HG02678 (cell line): ENCODE results near the gene PDE4D.
"Not testable (repeated sequence)": the region's sequence is repeated elsewhere in the genome, so short reads cannot be mapped to it uniquely, and the experiment has no call there.

Source experiments
- ATAC-seq: cut with Tn5 transposase; IDR thresholded peaks from one replicate; pipeline ENCODE4 v1.9.1; 2021; ENCODE audit warnings: mild to moderate bottlenecking, moderate library complexity; ENCODE audit not compliant: unreplicated experiment

The PDE4D gene

DNA sequence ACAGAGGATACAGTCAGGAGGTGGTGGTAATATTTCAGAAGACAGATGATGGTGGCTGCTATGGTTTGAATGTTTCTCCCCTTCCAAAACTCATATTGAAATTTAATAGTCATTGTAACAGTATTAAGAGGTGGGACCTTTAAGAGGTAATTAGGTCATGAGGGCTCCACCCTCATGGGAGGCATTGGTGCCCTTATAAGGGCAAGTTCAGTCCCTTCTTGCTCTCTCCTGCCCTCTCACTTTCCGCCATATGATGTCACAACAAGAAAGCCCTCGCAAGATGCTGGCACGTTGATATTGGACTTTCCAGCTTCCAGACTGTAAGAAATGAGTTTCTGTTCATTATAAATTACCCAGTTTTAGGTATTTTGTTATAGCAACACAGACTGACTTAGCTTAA is 274.9 kb downstream of the PDE4D start:
- ATAC-seq, result no peak

DNA sequence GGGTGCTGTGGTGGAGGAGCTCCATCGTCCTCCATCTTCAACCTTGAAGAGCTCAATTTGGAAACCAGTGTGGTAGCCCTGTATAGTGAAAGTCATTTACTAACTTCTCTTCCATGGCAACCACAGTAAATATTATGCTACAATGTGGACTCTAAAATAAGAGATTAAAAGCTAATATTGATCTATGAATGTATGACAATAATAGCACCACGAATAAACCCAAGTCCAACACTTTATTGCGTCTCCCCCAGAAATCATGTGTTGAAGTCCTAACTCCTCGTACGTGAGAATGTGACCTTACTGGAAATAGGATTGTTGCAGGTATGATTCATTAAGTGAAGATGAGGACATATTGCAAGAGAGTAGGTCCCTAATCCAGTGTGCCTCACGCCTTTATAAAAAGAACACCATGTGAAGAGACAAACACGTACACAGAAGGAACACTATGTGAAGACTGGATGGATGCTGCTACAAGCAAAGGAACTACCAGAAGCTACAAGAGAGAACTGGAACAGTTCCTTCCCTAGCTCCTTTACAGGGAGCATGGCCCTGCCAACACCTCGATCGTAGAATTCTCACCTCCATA is 276.2 kb downstream of the PDE4D start:
- no peak for ATAC-seq

DNA sequence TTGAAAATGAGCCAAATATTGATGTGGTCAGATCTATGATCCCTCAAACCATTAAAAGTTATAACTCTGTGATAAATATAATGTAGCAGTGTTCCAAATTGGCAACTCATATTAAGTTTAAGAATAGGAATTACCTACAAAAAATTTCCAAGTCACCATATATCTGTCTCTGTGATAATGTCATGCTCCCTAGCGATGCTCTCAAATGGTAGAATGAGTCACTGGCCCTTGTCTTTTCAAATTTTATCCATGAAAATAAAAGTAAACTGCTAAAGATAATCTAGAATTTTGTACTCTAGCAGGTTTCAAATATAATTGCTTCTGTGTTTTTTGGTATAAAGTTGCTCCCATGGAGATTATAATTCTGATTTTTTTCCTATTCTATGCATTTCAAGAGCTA is 277.1 kb downstream of the PDE4D start:
- no peak for ATAC-seq

DNA sequence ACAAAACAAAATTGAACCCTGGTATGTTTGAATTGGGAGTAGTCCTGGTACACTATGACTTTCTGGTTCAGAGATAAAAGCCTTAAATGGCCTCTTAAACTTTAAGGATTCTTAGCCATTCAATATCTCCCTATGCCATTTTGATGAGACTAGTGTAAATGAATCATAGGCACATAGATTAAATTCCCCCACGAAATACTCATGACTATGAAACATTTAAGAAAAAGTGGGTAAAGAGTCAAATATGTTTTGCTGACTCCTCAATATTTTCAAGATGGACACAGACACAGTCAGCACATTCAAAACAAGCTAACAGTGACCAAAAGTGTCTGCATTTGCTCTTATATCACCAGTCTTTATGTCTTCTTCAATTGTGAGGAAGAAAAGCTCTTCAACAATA is 278.3 kb downstream of the PDE4D start:
- ATAC-seq, result no peak

DNA sequence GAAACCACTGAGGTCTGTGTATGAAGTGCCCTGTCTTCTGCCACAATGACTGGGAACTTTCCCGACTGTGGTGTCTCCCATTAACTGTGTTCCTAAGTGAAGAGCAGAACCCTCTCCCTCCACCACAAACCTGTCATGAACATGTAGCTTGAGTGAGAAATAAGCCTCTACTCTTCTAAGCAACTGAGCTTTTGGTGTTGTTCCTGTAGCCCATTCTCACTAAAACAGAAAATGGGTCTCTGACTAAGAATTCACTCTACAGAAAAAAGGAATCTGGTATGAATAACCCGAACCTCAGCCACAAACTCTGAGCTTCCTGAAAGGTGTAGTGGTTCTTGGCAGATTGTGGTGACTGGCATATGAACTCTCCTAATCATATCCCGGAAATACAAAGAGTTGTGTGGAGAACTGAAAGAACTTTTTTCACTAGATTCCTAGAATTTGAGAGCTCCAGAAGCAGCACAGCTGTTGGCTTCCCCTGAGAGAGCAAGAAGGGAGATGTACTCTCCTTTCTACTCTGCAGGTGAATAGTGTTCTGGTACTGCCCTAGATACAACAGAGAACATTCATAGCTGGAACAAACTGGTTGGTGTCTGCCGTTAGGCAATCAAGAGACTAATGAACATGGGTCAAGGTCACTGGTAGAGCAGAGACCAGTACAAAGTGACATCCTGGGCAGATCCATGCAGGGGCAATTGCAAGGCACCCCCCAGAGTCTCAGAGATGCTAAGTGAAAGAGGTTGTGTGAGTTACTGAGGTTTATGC is 283.8 kb downstream of the PDE4D start:
- ATAC-seq, result no peak

DNA sequence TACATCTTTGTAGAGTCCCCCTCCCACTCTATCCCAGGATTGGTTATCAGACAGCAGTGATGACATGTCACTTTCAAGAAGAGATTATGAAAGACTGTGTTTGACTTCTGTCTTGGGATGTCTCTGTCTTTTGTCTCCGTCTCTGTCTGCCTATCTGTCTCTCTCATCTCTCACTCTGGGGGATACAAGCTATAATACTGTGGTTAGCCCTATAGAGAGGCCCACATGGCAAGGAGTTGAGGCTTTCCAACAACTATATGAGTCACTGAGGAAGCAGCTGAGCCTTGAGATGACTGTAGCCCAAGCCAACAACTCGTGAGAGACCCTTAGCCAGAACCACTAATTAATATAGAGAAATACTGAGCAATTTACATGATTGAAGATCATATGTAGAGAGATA is 284.8 kb downstream of the PDE4D start:
- ATAC-seq, result no peak

DNA sequence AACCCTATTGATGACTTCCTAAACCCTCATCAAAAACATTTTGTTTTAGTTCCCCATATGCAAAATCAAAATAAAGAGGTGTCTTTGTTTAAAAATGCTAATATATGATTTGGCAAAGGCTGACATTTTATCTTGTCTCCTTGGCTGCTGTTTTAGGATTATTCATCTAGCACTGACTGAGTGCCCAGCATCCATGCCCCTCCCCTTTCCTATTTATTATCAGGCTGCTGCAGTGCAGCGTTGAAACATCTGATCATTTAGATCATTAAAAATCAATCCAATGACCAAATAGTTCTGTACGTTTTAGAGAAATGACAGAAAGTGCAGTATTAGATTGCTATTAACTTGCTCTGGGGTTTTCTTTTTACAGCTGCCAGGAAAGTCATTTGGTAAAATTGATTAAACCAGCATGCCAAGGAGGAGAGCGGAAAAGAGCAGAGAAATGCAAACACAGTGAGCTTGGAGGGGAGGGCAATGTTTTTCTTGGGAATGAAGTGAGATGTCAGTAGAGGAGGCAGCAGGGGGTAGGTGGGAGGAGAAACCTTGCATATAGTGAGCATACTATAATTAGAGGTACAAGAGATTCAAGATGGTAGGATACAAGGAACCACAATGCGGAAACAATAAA is 286.3 kb downstream of the PDE4D start:
- no peak for ATAC-seq

DNA sequence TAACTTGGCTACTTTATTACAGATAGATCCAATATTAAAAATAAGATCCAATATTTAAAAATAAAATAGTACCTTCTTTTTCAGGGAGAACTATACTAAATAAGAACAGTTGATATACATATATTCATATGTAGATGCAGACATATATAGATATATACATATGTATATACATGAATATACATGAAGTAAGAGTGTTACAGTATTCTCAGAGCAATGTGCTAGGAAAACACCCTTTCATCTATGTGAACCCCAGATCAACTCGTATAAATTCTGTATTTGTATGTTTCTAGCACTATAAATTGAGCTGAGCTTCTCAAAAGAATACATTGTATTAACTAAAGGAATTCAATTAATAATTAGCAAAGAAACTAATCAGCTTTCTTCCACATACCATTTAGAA is 287.6 kb downstream of the PDE4D start:
- no peak for ATAC-seq

DNA sequence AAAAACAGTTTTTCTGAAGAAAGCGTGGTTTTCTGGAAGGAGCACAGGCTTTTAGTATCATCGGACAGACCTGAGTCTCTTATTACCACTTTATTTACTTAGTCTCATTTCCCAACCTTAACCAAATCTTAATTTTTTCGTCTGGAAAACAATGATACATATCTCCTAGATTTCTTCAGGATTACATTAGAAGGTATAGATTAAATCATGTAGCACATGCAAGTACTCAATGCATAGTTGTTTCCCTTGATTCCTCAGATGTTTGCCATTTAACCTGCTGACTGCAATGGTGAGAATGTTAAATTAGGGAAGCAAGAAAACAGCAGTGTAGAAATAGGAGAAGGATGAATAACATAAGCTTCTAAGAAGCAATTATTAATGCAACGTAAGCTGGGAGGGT is 289.4 kb downstream of the PDE4D start:
- ATAC-seq, result no peak

DNA sequence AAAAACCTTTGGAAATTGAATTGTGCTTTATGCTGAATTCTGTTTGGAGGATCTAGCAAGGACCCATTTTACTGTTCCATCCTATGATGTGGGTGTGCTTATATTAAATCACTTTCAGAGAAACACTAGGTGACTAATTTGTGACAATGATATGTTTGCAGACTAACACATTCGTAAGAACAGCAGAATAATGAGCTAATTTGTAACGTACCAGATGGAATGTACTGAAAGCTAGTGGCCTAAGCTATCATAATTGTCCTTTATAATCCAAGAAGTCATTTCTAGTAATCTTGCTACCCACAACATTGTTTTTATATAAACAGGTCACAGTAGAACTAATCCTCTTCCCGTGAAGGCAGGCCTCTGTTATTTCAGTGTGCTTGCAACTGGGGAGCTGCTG is 292.5 kb downstream of the PDE4D start:
- no peak for ATAC-seq

DNA sequence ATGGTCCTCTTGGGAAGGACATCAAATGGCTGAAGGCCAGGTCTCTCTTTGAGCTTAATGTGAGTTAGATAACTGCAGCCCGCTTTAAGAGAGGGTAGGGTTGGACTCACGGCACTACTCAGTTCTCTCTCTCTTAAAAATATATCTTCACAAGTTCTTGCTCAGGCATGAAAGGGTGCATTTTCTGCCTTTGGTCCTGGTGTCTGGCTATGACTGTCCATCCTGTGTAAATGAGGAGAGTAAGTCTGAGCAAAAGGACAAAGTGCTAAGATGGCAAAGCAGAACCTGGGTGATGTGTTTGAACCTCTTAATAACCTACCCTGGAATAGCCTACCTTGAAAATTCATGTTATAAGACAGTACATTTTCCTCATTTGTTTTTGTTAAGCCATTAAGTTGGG is 293.4 kb downstream of the PDE4D start:
- ATAC-seq, result no peak

DNA sequence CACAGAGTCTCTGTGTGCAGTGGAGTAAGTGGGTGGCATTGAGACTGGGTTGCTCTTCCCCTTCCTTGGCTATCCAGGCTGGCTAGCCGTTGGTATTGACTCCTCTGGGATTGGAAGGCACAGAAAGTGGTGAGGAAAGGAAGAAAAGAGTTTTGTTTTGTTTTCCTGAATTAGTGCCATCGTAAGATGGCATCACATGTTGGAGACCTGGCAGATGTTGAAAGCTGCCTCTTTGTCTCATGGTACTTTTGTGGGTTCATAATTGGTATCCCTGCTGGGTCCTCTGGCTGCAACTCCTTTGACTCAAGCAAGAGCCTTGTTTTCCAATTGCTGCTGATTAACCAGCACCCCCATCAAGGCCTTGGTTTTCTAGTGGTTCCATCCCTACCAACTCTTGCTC is 293.8 kb downstream of the PDE4D start:
- ATAC-seq, result no peak

DNA sequence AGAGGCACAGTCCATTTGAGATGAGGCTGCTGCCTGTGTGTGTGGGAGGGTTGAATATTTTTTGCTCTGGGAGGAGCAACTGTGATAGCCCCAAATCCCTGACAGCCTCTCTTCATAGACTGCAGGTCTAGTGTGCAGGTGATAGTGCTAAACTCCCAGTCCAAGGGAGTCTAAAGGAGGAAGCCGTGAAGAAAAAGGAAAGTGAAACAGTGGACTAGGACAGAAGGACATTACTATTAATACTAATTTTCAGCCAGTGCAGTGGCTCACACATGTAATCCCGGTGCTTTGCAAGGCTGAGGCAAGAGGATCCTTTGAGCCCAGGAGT is 295.0 kb downstream of the PDE4D start:
- ATAC-seq, result no peak

DNA sequence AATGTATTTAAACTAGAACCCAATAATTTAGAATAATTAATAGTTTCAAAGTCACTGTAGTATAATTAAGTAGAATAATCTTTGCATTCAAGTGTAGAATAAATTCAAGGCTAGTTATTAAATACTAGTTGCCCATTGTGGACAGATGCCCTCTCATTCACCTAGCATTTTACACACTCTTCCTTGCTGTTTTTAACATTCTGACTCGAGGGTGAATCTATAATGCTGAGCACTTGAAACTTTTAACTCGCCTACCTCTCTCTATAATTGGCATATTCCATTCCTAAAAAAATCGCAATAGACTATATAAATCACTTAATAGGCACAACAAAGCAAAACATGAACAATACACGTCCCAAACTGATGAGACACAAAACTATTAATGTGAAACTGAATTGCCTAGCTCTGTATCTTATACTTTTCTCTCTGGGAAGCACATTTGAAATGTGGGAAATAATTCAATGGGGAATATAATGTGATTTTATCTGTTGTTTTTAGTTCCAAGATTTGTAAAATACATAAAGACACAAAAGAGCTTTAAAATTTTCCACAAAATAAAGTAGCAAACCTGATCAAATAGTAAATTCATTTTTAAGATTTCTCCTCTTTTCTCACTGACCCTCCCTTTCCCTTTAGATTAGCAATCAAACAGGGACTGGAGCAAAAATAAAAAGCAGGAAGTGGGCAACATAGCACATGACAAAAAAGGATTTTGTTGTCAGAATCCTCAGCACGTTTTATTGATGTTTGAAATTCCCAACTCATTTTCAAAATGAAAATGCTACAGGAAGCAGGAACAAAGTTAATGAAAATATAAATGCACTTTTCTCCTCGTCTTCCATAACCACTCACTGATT is 295.6 kb downstream of the PDE4D start:
- no peak for ATAC-seq

DNA sequence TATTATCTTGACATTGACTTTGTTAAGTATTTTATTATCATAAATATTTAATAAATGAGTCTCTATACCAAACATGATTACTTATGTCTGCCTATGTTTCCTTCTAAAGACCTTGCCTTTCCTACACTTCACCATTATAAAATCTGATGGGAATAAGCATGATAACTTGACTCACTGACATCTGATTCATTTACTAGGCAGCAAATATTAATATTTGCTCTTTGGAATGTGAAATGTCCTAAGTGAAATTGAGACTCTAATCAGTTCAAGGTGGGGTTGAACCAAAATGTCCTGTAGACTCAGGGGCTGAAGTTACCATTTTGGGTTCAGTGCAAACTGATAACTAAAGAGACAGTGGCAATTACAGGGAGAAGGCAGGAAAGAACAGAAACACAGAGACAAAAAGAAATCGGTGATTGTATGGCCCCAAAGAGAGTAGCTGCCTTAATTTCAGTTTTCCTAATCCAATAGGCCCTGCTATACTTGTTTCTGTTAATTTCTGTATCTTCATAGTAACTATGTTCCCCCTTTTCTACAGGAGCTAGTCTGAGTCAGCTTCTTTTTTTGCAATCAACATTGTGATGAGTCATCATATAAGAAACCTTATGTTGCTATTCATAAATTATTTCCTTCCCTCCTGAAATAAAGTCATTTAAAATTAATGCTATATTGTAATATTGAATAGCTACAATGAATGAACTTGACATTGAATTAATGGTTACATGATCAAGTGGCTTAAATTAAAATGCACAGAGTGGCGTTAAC is 296.8 kb downstream of the PDE4D start:
- no peak for ATAC-seq

DNA sequence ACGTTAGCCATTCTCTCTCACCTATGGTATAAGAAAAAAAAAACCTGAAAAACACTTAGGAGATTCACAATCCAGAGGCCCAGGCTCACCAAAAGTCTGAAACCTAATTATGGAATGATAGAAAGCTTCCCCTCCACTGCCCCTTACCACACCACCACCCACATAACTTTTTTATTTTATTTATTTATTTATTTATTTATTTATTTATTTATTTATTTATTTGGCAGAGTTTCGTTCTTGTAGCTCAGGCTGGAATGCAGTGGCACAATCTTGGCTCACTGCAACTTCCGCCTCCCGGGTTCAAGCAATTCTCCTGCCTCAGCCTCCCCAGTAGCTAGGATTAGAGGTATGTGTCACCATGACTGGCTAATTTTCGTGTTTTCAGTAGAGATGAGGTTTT is 299.4 kb downstream of the PDE4D start:
- ATAC-seq, result not testable (repeated sequence)

DNA sequence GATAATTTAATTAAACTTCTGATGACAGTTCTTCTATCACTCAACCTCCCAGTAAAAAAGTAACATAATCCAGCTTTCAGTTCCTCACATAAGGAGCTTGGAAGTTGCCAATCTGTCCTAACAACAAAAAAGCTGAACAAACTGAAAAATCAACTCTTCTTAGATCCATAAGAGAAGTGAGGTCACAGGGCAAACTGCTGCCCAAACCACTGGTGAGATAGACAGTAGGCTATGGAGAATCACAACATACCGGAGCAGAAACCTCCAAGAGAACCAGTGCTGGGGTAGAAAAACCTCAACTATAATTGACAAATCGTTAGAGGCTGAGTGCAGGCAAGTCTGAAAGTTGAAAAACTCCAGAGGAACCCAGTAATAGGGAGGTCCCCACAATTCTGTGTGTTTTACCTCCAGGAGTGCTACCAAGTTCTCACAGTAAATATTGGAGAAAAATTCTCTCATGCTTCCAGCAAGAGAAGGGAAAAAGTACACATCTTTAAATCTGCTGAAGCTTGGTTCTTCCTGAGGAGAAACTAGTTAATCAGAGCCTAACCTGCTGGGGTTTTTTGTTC is 300.0 kb downstream of the PDE4D start:
- ATAC-seq, result no peak

DNA sequence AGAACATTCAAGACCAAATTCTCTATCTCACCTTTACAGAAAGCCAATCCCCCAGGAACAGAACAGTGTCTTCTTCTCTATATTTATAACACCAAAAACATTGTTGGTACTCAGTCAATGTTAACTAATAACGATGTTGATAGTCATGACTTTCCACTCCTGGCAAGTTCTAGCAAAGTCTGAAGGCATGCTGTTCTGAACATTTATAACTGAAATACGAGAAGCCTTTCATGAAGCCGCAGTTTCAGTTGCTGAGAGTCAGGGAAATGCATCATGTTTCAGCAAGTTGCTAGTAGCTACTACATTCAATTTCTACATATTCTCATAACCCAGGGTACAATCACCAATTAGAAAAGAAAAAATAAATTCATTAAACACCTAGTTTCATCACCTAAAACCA is 301.4 kb downstream of the PDE4D start:
- no peak for ATAC-seq

DNA sequence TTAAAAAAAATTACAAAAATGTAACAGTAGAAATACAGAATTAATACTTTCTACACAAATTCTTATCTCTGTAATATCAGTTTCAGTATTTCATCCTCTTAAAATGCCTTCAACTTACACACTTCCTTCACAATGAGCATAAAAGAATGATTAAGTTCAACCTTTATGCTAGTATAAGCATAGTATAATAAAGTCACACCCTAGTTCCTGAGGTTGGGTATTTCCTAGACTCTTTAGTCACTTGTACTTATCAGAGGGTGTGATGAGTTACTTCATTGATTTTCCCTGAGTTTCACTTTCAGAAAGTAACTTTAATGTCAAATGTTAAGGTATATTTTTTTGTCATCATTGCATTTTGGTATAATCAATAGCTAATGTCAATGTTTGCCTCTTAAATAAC is 302.4 kb downstream of the PDE4D start:
- peak; percentile 80 for ATAC-seq

DNA sequence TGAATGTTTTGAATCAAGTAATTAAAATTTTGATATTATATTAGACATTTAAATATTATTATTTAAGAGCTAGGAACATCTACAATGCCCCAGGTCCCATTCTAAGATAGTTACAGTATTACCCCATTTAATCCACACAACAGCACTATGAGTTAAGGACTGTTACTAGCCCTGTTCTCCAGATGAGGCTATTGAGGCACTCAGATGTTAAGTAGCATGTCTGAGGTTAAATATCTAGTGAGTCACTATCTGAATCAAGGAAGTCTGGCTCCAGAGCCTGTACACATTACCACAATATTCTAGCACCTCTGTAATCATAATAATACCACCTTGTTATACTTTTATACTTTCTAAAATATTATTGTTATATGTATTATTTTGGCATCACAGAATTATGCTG is 304.6 kb downstream of the PDE4D start:
- no peak for ATAC-seq
